NCI-H510A (cell line): ENCODE results near the gene THUMPD2.
"Not testable (repeated sequence)": the region's sequence is repeated elsewhere in the genome, so short reads cannot be mapped to it uniquely, and the experiment has no call there.

ENCODE experiments used
- DNase-seq: peaks from one replicate; lab custom pipeline; 2025; lab: John Stamatoyannopoulos, UW

THUMPD2 gene, protein sequence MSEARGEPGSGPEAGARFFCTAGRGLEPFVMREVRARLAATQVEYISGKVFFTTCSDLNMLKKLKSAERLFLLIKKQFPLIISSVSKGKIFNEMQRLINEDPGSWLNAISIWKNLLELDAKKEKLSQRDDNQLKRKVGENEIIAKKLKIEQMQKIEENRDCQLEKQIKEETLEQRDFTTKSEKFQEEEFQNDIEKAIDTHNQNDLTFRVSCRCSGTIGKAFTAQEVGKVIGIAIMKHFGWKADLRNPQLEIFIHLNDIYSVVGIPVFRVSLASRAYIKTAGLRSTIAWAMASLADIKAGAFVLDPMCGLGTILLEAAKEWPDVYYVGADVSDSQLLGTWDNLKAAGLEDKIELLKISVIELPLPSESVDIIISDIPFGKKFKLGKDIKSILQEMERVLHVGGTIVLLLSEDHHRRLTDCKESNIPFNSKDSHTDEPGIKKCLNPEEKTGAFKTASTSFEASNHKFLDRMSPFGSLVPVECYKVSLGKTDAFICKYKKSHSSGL

DNA sequence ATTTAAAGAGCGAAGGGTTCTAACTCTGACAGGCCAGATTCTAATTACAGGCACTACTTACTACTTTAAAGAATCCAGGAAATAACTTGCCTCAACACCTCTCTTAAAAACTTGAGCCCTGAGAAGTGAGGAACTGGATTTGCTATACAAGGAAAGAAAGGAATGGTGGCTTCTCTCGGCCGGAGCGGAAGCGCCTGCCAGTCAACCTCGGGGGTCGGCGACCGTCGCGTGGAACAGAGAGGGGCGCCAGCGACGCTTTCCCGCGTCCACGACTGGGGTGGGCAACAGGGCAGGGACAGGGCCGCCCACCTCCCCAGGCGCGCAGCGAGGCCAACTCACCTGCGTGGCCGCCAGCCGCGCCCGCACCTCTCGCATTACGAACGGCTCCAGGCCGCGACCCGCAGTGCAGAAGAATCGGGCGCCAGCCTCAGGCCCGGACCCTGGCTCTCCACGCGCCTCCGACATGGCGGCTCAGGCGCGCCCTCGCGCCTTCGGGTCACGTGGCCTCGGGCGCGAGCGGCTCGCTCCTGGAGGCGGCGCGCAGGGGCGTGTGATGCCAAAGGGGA lies at the start of gene THUMPD2:
THUMPD2 (minus strand) TSS at position 484 of the 566 bp plus-strand sequence; CDS start at position 465, 19 bp downstream.
- peak; percentile 63 for DNase-seq

DNA sequence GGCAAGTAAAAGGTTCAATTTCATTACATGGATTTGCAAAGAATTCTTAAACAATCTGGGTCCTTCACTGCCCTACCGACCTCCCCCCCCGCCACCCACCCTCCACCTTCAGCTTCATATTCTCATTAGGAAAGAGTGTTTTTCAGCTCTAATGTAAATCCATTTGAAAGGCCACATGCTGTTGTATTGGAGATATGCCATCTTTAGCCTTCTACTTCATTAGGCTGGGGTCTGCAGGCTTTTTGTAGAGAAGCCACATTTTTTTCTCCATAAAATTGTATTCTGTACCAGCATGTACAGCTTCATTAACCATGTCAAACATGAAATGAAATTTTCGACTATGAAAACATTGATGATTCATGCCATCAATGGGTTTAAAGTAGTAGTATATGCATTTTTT lies 42.8 kb upstream of the THUMPD2 start:
- DNase-seq, result no peak

DNA sequence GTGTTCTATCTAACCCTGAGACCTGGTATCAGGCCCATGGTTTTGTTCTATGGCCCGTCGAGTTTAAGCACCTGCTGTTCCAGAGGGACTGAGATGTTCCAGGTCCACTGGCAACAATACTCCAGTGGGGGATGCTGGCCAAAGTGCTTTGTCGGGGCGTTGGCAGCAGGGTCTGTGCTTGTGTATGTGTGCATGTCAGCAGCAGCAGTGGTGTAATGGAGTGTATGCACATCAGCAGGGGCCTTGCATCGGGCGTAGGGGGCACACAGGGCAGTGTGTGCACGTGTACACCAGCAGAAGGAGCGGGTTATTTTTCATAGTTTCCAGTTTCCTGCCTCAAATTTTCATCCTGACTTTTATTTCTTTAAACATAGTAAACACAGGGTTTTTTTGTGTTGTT lies 37.8 kb upstream of the THUMPD2 start:
- no peak for DNase-seq

DNA sequence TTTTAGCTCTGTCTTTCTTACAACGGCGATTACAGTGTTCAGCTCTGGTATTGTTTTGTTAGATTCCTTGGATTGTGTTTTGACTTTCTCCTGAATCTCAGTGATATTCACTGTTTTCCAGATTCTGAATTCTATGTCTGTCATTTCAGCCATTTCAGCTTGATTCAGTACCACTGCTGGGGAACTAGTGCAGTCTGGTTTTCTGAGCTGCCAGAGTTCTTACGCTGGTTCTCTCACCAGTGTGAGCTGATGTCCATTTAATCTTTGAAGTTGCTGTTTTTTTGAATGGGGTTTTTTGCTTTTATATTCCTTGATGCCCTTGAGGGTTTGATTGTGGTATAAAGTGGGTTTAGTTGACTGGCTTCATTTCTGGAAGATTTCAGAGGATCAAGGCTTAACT lies 37.4 kb upstream of the THUMPD2 start:
- no peak for DNase-seq

DNA sequence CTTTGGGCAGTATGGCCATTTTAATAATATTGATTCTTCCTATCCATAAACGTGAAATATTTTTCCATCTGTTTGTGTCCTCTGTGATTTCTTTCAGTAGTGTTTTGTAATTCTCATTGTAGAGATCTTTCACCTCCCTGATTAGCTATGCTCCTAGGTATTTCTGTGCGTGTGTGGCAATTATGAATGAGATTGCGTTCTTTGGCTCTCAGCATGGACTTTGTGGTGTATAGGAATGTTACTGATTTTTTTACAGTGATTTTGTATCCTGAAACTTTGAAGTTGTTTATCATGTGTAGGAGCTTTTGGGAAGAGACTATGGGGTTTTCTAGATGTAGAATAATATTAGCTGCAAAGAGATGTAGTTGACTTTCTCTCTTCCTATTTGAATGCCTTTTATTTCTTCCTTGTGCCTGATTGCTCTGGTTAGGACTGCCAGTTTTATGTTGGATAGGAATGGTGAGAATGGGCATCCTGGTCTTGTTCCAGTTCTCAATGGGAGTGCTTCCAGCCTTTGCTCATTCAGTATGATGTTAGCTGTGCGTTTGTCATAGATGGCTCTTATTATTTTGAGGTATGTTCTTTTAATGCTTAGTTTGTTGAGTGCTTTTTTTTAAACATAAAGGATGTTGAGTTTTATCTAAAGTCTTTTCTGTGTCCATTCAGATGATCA lies 27.0 kb upstream of the THUMPD2 start:
- no peak for DNase-seq

DNA sequence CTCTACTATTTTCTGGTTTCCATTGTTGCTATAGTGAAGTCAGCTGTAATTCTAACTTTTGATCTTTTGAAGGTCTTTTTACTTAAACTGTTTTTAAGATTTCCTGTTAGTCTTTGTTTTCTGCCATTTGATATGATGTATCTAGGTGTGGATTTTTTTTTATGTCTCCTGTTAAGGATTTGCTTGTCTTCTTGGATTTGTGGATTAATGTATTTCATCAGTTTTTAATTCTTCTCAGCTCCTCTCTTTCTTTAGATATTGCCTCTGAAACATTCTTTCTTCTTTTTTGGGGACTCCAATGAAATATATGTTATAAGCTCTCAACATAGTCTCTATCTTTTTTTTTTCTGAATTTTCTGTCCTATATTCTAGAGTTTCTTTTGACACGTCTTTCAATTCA lies 24.8 kb upstream of the THUMPD2 start:
- DNase-seq, result no peak

DNA sequence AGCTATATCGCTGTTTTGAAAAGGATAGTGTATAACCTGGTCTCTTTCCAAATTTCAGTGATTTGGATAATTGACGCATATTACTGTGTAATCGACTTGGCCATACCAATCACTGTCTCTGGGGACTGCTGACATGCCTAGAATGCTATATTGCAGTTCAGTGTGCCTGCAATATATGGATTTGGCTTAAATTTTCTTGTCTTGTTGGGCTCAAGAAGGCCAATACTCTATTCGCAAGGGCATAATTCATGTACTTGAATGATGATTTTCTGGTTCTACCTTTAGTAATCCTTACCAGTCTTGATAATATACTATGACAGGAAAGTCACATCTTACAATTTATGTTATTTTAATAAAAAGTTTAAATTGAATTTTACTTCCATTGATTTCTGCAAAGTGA lies 21.7 kb upstream of the THUMPD2 start:
- DNase-seq, result no peak

DNA sequence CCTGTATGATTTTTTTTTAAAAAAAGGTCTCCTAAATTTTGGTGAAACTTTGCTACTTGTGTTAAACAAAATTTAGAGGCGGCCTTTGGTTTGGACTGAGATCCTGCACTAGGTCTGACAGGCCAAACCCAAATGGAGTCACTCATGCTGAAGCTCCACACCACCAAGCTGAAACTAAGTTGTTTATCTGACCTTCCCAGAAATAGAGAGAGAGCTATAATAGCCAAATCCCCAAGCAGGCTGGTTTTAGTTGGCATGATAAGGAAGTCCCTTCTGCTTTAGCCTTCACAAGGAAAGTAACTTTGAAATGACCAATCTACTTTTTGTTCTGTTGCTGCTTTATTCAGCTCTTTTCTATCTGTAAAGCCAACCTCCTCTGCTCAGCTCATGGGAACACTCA lies 17.1 kb upstream of the THUMPD2 start:
- DNase-seq, result no peak

DNA sequence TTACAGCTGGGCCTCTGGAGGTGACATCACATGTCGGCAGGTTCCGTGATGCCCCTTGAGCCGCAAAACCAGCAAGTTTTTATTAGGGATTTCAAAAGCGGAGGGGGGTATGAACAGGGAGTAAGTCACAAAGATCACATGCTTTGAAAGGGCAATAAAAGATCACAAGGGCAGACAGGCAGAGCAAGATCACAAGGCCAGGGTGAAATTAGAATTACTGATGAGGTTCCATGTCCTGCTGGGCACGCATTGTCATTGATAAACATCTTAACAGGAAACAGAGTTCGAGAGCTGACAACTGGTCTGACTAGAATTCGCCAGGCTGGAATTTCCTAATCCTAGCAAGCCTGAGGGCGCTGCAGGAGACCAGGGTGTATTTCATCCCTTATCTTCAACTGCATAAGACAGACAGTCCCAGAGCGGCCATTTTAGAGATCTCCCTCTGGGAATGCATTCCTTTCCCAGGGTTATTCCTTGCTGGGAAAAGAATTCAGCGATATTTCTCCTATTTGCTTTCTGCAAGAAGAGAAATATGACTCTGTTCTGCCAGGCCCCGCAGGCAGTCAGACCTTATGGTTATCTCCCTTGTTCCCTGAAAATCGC lies 11.3 kb upstream of the THUMPD2 start:
- DNase-seq, result not testable (repeated sequence)

DNA sequence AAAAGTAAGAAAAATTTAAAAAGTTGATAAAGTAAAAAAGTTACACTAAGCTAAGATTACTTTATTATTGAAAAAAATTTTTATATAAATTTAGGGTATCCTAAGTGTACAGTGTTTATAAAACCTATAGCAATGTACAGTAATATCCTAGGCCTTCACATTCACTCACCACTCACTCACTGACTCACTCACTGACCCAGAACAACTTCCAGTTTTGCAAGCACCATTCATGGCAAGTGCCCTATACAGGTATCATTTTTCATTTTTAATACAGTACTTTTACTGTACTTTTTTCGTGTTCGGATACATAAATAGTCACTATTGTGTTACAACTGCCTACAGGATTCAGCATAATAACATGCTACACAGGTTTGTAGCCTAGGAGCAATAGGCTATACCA lies 8.9 kb upstream of the THUMPD2 start:
- no peak for DNase-seq

DNA sequence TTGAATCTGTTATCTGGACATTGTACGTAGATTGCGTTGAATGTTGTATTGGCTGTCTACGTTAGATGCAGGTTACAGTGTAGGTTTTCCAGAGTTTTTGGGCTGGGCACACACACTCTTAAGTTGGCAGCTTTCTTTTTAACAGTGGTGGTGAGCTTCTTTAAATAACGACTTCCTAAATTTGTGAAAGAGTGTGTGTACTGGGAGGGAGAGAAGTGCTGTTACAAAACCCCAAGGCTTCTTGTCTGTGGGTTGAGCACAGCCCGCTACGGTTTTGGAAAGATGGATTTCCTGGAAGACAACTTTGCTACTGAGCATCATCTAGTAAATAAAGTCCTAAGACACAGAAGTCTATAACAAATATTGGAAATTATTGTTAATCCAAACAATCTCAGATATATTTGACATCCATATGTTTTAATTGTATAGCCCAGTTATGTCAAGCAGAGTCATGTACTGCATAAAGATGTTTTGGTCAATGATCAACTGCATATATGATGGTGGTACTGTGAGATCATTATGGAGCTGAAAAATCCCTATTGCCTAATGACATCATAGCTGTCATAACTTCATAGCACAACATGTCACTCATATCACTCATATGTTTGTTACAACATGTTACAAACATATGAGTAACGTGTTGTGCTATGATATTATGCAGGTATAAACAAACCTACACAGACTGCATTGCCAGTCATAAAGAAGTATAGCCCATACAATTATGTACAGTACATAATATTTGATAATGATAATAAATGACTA lies 7.9 kb upstream of the THUMPD2 start:
- no peak for DNase-seq

DNA sequence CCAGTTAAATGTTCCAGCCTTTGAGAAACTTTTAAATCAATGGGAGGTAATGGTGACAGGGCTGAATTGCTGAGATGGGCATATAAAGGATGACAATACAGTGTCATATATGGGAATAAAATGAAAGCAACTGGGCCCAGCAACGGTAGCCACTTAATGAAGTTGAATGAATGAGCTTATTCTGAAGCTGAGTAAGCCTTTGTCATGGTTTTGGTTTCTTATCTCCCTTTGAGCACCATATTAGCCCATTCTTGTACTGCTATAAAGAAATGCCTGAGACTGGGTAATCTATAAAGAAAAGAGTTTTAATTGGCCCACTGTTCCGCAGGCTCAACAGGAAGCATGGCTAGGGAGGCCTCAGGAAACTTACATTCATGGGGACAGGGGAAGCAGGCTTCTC lies 3.5 kb upstream of the THUMPD2 start:
- DNase-seq, result no peak

DNA sequence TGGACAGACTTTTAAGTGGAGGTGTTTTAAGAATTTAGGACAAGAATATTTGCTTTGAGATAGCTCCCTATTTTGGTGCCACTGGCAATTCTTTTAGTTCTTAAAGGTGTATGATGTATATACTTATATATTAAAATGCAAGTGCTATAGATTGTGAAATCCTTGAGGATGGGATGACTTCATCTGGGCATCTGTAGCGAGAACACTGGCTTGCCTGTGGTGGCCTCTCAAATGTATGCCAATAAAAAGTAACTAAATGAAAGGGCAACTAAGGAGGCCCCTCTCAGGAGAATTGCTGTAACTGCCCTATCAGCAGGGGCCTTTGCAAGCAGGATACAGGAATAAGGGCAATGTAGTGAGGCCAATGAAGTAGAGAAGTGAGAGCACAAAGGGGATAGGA lies 2.6 kb upstream of the THUMPD2 start:
- DNase-seq, result no peak

DNA sequence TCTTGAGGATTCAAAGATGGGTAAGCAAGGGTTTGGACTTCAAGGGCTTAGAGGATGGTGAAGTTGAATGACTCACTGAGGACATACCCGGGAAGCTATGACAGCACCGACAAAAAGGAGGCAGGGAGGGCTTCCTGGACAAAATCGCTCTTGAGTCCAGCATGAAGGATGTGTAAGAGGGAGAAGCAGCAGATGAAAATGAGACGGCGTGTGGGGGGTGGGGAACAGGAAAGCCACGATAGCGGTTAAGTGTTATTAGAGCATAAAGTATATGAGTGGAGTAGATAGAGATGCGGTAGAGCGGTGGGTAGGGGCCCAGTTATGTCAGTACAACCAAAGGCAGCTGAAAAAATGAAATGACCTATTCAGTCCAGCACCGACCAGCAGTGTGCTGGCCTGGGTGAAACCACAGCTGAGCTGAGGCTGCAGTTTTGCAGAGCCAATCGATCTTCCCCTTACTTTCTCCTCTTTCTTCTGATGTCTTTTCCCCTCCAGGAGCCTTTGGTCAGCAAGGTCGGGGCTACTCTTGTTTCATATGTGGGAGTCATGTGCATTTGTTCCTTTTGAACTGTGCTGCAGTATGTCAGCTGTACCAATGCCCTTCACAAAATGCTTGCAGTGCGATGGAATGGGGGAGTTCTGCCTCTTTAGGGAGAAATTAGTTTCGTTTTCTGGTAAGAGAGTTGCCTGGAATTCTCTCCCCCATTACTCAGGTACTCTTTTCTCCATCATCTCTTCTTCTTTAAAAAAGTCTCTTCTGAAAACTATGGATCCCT lies 2.0 kb upstream of the THUMPD2 start:
- no peak for DNase-seq

DNA sequence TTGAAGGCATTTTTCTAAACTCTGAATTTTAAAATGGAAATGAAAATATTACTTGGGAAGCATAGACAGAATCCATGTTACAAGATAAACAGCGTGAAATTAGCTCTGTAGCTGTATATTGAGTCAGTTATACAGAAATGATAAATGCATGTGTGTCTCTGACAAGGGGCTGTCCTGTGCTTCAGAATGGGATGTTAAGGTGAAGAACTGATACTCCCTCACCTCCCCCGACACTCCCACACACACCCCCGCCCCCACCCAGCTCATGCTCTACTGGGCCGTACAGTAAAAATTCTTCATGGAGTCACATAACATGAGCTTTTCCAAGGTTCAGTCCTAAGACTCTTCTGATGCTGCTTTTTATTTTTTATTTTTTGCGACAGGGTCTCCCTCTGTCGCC lies 869 bp upstream of the THUMPD2 start:
- DNase-seq, result no peak

DNA sequence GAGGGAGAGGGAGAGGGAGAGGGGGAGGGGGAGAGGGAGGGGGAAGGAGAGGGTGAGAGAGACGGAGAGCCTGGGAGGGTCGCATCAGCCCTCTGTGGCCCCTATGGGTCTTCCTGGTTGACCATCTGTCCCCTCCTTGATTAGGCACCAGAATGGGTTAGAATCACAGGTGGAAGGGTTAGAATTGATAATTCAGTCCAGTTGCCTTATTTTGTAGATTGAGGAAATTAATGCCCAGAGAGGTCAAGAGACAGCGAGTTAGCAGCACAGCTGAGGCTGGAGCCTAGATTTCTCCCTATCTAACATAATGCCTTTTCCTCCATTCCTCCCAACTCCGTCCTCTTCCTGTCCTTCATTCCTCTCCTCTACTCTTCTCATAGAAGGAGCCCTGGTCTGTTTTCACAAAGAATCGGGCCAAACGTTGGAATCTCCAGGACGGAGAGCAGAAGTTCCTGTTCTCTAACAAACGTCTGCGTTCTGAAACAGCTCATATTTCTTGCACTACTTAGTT lies 338 bp upstream of the THUMPD2 start:
- DNase-seq, result no peak

DNA sequence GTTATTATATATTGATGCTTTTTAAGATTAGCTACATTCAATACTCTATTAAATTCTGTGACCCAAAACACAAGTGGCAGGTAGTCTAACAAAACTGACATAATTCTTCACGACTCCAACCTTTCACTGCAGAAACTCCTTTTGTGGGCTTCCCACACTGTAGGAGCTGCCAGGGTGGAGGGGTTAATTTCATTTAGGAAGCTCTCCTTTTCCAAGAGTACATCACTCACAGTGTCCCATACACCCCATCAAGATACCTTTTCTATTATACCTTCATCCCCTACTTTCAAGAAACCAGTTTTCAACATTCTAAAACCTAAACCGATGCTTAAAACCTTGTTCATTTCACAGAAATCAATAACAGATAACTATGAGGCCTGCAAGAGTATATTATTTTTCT lies 825 bp downstream of the THUMPD2 start:
- no peak for DNase-seq

DNA sequence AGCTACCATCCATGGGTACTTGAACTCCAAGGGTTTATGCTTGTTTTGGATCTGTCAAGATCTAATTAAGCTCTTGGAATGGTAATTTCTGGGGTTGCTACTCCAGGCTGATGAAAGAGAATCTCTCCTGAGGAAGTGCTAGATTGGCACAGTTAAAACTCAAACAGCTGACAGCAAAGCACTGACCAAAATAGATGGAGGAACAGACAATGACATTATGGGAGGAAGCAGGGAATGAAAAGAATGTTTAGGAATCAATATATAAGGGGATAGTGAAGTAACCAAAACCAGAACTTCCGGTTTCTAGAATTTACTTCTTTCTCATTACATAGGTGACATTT lies 6.3 kb downstream of the THUMPD2 start:
- DNase-seq, result no peak

DNA sequence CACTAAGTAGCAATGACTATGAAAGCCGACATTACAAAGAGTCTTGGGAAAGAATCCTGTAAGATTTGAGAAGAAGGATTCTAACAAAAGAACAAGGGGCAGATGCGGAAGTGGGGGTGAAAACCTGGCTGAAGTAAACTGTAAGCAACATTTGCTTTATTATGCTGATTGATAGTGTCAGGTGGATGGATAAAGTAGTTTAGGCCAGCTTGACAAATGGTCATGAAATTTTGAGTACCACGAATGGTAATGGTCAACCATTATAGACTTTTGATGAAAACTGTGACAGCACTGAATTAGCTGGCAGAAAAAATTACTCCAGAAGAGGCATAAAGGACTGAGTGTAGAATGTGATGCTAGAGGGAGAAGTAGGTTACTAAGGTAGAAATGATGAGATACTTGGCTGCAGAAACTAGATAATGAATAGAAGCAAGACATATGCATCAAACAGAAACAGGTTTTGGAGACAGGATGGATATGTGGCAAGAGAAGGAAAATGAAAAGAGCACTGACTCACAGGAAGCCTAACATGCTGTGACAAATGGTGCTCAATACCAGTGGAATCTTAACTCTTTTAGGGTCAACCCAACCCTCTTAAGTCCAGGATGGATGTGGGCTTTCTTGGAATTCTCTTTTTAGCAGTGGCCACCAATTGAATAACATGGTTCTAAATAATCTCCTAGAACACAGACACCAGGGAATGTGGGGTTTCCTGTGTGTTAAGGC lies 6.8 kb downstream of the THUMPD2 start:
- no peak for DNase-seq

DNA sequence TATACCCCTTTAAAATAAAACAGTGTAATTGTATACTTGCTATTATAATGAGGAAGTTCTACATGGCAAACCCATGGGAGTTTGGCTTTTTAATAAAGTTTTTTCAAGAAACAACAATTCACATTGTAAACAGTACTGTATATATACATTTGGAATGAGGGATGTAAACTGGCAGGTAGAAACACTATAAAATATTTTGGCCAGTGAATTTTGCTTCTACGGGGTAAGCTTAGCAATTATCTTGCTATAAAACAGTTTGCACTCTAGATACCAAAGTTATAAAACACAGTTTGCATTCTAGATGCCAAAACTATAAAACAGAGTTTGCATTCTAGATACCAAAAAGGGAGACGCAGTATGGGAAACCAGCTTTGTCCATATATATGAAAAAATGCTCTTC lies 16.6 kb downstream of the THUMPD2 start:
- DNase-seq, result no peak
